GM19395 (cell line): ENCODE measurements around the gene KCNK1.
"Not testable (repeated sequence)": the region's sequence is repeated elsewhere in the genome, so short reads cannot be mapped to it uniquely, and the experiment has no call there.

Experiments
- ATAC-seq: cut with Tn5 transposase; IDR thresholded peaks from one replicate; pipeline ENCODE4 v1.9.1; 2021; ENCODE audit warnings: mild to moderate bottlenecking, moderate library complexity; ENCODE audit not compliant: unreplicated experiment

The KCNK1 gene

GRCh38 chr1:233607252-233608119 lies 6.4 kb upstream of the KCNK1 start:
- ATAC-seq = no peak

DNA sequence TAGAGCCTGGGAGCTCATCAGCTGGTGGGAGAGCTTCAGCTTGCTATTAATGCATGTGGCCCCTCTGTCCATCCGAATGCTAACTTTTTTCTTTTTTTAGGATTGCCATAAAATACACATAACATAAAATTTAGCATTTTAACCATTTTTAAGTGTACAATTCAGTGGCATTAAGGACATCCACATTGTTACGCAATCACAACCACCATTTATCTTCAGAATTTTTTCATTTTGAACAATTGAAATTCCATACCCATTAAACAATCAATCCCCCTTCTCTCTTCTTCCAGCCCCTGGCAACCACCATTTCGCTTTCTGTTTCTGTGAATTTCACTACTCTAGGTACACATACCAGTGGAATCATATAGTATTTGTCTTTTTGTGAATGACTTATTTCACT lies 4.9 kb upstream of the KCNK1 start:
- ATAC-seq = no peak

GRCh38 chr1:233609926-233610325 lies 4.0 kb upstream of the KCNK1 start:
- no peak for ATAC-seq

- no peak for ATAC-seq
Observed at GRCh38 chr1:233610628-233611027, 3.3 kb upstream of the KCNK1 start.

DNA sequence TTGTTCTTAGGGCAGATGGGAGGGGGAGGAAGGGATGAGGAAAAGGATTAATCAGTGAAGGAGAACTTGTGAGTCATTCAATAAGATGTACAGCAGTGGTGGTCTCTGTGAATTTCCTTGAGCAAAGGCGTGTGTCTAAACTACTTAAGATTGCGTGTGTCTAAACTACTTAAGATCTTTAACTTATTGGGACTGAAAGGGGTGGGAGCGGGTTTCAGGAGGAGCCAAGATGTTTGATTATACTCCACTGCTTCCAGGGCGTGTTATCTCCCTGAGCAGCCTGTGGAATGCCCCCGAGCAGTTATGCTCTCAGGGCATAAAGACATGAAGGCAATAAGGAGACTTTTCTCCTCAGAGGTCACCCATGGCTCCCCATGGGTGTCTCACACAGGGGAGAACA lies 2.5 kb upstream of the KCNK1 start:
- not testable (repeated sequence) for ATAC-seq

DNA sequence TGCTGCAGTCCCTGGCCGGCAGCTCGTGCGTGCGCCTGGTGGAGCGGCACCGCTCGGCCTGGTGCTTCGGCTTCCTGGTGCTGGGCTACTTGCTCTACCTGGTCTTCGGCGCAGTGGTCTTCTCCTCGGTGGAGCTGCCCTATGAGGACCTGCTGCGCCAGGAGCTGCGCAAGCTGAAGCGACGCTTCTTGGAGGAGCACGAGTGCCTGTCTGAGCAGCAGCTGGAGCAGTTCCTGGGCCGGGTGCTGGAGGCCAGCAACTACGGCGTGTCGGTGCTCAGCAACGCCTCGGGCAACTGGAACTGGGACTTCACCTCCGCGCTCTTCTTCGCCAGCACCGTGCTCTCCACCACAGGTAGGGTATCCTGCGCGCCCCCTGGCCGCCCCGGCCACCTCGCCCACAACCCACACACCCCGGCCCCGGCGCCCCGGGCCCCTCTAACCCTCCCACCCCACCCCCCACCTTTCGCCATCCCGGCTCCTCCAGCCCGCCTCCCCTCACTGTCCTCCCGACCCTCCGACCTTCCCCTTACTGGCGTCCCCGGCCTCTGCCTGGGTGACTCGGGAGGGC lies 352 bp downstream of the KCNK1 start:
- peak; percentile 62 for ATAC-seq

DNA sequence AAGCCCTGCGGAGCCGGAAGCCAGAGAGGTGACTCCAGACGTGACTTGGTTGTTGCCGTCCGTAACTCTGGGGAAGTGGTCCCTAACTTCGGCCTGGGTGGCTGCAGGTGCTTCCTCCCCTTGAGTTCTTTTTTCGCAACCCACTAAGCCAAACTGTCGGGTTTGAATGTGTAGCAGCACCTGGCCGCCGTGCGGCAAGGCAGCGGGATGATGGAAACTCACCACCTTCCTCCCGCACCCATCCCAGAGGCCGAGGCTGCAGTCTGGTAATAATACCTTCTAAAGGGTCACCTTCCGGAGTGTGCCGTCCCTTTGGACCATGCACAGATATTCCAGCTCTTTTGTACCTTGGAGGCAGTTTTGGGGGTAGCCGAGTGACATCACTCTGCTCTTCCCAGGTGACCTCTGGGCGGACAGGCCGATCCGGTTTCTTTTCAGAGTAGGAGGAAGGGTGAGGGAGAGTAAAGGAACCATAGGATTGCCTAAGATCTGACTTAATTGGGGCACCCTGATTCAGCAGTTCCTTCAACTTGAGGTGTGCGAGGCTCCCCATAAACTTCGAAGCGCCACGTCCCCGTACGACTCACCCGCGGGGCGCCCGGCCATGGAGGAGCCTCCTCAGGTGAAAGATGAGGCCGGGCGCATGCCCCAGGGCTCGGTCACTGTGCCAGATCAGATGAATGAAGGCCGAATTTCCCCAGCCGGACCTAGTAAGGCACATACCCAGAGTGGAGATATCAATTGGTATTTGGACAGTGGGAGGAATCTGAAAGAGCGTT lies 1.0 kb downstream of the KCNK1 start:
- ATAC-seq = peak; percentile 52

GRCh38 chr1:233615571-233615970 lies 1.7 kb downstream of the KCNK1 start:
- ATAC-seq = no peak

DNA sequence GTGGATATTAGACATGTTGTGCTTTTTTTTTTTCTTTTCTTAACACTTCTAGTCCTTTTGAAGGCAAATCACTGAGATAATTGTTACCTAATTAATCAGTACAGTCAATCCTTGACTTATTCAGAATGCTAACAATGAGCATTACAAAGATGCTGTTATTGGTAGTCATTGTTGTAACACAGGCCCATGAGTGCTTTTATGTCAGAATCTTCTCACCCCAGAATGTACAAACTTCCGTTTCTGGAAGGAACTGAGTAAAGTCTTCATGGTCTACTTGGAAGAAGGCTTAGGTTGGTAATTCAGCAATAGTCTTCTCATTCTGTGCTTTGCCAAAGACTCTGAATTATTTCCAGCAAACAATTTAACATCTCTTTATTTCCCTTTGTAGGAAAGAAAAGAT lies 3.1 kb downstream of the KCNK1 start:
- no peak for ATAC-seq

DNA sequence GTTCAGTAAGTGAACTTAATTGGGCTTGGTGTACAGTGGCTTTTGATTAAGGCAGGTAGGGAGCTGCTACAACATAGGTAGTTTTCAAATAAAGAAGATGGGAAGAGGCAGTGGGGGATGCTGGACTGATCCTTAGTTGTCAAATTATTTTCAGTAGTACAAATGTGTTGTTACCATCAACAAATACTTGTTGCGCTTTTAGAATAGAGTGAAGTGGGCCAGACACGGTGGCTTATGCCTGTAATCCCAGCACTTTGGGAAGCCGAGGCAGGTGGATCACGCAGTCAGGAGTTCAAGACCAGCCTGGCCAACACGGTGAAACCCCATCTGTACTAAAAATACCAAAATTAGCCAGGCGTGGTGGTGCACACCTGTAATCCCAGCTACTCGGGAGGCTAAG lies 5.5 kb downstream of the KCNK1 start:
- not testable (repeated sequence) for ATAC-seq

DNA sequence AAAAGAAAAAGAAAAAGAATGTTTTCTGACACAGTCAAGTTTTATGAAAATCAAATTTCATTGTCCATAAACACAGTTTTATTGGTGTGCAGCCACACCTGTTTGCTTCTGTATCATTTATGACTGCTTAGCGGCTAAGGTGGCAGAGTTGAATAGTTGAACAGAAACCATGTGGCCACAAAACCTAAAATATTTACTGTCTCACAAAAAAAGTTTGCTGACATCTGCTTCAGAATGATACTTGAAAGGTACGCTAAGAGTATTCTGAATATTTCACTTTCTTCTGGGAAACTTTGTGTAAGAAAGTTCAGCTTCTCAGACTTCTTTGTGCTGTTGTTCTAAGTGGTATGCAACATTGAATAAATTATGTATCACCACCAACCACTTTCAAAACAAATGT lies 6.2 kb downstream of the KCNK1 start:
- no peak for ATAC-seq

DNA sequence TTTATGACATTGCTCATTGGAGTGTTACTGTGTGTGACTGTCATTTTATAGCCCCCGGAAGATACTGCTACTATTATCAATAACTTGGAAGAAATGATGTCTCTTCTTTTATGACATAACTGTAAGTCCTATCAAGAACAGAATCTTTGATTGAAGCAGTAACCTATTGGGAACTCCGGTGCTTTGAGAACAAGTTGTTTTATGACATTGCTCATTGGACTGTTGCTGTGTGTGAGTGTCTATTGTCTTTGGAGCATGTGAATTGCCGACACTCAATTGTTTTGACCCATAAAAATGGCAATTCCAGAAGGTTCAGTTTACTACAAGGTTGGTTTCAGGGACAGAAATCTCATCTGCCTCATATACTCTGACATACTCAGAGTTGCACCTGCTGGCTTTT lies 8.0 kb downstream of the KCNK1 start:
- ATAC-seq = no peak

- ATAC-seq = no peak
Observed at GRCh38 chr1:233624289-233624688, 10.4 kb downstream of the KCNK1 start.

GRCh38 chr1:233625087-233625486 lies 11.2 kb downstream of the KCNK1 start:
- no peak for ATAC-seq

DNA sequence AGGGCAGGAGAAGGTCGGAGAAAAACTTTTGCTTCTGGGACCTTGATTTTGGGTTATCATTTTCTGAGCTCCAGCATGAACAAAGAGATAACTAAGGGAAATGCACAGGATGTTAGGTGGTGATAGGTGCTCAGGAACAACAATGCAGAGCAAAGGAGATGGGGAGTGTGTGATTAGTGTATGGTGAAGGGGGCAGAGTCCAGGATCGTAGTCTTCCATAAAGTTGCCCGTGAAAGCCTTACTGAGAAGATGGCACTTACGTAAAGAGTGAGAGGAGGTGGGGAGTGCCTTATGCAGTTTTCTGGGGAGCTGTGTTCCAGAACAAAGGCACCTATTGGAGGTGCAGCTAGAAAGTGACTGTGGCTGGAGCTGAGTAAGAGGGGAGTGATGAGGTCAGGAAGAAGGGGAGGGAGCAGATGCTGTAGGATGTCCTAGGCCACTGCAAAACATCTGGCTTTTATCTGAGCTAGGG lies 11.6 kb downstream of the KCNK1 start:
- ATAC-seq = no peak

- ATAC-seq = peak; percentile 13
Observed at GRCh38 chr1:233627376-233627775, 13.5 kb downstream of the KCNK1 start.

DNA sequence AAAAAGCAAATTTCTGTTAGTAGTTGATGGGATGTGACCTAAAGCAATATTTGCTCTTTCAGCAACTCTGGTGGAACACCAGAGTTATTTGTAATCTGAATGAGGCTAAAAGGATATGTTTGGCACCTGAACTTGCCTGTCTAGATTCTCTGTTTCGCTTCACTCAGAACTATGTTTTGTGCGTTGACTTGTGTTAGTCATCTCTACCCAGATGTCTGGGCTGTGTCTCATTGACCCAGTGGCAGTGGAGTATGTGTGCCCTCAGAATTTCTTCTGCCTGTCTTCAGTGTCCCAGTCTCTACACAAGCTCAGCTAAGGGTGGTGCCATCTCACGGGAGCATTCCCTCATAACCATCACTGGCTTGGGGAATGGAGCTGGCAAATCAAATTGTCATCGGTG lies 13.9 kb downstream of the KCNK1 start:
- ATAC-seq = peak; percentile 71

DNA sequence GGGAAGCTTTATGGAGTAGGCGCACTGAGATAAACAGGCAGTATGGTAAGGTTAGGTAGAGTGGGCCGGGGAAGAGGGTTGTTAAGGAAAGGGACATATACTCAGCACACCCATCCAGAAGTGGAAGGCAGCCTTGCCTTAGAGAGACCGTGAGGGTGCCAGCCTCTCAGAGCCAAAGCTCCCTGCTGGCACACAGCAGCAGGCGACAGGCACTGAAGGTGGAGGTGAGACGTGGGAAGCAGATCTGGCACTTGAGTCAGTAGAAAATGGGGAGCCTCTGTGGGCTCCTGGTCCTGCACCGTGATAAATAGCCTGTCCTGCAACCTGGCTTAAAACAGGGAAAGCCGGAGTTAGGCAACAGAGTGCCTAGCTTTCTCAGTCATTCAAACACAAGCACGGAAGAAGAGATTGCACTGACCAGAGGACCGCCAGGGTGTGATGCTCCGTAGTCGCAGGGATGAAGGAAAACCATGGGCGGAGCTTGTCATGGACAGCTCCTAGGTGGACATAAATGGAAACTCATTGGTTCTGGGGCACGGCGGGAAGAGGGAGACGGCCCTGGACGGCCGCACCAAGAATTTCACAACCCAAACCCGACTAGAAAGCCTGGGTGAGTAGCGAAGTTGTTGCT lies 15.5 kb downstream of the KCNK1 start:
- ATAC-seq = no peak

DNA sequence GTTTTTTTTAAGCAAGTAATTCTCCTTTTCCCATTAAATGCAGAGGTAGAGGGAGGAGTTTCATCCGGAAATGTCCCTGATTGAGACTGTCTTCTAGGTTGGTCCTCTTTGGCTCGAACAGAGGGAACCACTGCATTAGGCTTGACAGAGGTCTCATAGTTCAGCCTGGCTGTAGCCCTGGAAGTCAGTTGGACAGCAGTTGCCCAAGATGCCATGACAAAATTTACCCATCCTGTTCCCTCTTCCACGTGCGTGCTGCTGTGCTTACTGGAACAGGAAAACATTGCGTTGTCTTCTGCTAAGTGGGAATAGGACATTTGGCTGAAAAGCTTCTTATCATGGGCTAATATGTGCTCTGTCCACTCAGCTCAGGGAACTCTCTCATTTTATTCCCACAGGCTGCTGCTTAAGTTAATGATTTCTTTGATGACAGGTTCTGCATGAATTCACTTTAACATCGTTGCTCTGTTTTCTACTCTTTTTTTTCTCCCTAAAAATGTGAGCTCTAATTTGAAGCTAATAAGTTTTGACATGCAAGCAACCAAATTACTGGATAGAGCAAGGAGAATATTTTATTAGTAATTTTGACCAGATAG lies 18.0 kb downstream of the KCNK1 start:
- no peak for ATAC-seq

- no peak for ATAC-seq
Observed at GRCh38 chr1:233632436-233632835, 18.5 kb downstream of the KCNK1 start.
